H1 (cell line): ENCODE measurements around the gene PCDHB15.

Source experiments
- BRCA1 ChIP-seq: IDR thresholded peaks from 2 replicates; pipeline ENCODE4 v1.6.1; 2012; ENCODE audit warnings: low read depth, low read length, improper control_type of control experiment
- EZH2 ChIP-seq: fragments of 200-600 bp; sonication (generic); IDR thresholded peaks from 2 replicates; pipeline ENCODE4 v1.7.1; 2012; ENCODE audit warnings: low read depth, mild to moderate bottlenecking, moderate library complexity, low read length, inconsistent platforms; ENCODE audit not compliant: severe bottlenecking
- HDAC6 ChIP-seq: IDR thresholded peaks from one replicate; pipeline ENCODE4 v1.7.1; 2012; ENCODE audit warnings: low read depth, mild to moderate bottlenecking, inconsistent platforms, low read length, moderate library complexity
- MAX ChIP-seq: IDR thresholded peaks from 2 replicates; pipeline ENCODE4 v1.6.1; 2012; ENCODE audit warnings: inconsistent platforms
- NRF1 ChIP-seq: IDR thresholded peaks from 2 replicates; pipeline ENCODE4 v1.6.1; 2011; ENCODE audit warnings: mild to moderate bottlenecking, low read depth, low read length, improper control_type of control experiment
- POLR2A ChIP-seq, 2 experiments: IDR thresholded peaks; 1 replicate in 1 of 2; 2 replicates in 1 of 2; pipeline ENCODE4 v1.6.1; 2011; ENCODE audit warnings: low read depth in 2 of 2, low read length in 2 of 2, mild to moderate bottlenecking in 2 of 2; ENCODE audit errors: control extremely low read depth in 1 of 2
- POLR2AphosphoS5 ChIP-seq: IDR thresholded peaks from 2 replicates; pipeline ENCODE4 v1.6.1; 2011; ENCODE audit warnings: low read depth, low read length
- TEAD4 ChIP-seq: IDR thresholded peaks from 2 replicates; pipeline ENCODE4 v1.6.1; 2012; ENCODE audit warnings: low read depth, low read length, inconsistent platforms, mixed read lengths
- TF ChIP-seq, protein P1 (sequence below), 3 experiments: IDR thresholded peaks; 1 replicate in 2 of 3; 2 replicates in 1 of 3; pipeline versions ENCODE4 v1.5.1 to v1.6.1; 2011; ENCODE audit warnings: low read length in 3 of 3, mild to moderate bottlenecking in 3 of 3, inconsistent platforms in 2 of 3, low read depth in 1 of 3, moderate library complexity in 1 of 3; ENCODE audit not compliant: insufficient read depth in 1 of 3; ENCODE audit errors: control extremely low read depth in 1 of 3

DNA sequence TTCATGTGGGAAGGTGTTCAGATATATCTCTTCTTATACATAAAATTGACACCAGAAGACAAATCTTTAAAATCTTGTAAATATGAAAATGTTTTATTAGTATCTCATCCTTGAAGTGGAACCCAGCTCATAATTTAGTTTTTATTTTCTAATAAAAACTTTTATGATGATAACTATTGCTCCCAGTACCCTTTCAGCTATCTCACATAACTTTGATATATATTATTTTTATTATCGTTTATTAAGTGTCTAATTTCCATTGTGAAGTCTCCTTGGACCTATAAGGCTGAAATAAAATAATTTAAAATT is 16.0 kb downstream of the PCDHB15 start:
- TF ChIP-seq POLR2A (IDR thresholded peaks at IDR 0.05; ENCODE audit: control extremely low read depth in 1 of 2, low read depth in 2 of 2, low read length in 2 of 2) (no peak), POLR2AphosphoS5 (no peak), TEAD4 (no peak), BRCA1 (no peak), MAX (no peak), NRF1 (no peak), HDAC6 (no peak), EZH2 (no peak)
- TF ChIP-seq, protein P1, sequence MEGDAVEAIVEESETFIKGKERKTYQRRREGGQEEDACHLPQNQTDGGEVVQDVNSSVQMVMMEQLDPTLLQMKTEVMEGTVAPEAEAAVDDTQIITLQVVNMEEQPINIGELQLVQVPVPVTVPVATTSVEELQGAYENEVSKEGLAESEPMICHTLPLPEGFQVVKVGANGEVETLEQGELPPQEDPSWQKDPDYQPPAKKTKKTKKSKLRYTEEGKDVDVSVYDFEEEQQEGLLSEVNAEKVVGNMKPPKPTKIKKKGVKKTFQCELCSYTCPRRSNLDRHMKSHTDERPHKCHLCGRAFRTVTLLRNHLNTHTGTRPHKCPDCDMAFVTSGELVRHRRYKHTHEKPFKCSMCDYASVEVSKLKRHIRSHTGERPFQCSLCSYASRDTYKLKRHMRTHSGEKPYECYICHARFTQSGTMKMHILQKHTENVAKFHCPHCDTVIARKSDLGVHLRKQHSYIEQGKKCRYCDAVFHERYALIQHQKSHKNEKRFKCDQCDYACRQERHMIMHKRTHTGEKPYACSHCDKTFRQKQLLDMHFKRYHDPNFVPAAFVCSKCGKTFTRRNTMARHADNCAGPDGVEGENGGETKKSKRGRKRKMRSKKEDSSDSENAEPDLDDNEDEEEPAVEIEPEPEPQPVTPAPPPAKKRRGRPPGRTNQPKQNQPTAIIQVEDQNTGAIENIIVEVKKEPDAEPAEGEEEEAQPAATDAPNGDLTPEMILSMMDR (IDR thresholded peaks at IDR 0.05; ENCODE audit: control extremely low read depth in 1 of 3, insufficient read depth in 1 of 3, low read depth in 1 of 3, low read length in 3 of 3): no peak
